ENCODE results near the gene CAMK1D.

GRCh38 chr10:12490963-12491362 is 141.6 kb downstream of the CAMK1D start:
- TF ChIP-seq CTCF (IDR thresholded peaks at IDR 0.05) = no peak
- no peak for TF ChIP-seq POLR2A (IDR thresholded peaks at IDR 0.05)
